Activated CD8-positive, alpha-beta memory T cell treated with anti-CD3 and anti-CD28 coated beads, Interleukin-2, amount 50 U/mL, for 48 hours (primary cell): Measurements from ENCODE around the gene IFT88.

ENCODE experiments used
- DNase-seq: peaks from one replicate; pipeline ENCODE4 v3.0.0-alpha.2; 2020

IFT88 gene

DNA sequence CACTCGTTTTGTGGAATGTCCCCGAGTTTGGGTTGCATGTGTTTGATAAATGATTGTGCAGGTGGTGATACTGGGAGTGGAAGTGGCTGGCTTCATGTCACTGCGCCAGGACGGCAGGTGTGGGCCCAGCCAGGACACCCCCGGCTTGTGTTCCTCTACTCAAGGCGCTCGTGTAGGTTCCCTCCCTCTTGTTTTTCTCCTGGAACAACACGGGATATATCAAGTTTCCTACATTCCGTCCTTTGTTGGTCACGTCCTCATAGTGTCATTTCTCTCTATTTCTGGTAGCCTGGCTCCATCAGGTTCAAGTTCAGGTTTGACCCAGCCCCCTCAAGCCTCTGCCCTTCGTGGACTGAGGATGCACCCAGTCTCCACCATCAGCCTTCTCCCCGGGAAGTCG lies 152.8 kb downstream of the IFT88 start:
- DNase-seq: no peak

GRCh38 chr13:20720499-20720898 lies 153.5 kb downstream of the IFT88 start:
- no peak for DNase-seq

GRCh38 chr13:20721058-20721453 lies 154.1 kb downstream of the IFT88 start:
- DNase-seq: no peak

DNA sequence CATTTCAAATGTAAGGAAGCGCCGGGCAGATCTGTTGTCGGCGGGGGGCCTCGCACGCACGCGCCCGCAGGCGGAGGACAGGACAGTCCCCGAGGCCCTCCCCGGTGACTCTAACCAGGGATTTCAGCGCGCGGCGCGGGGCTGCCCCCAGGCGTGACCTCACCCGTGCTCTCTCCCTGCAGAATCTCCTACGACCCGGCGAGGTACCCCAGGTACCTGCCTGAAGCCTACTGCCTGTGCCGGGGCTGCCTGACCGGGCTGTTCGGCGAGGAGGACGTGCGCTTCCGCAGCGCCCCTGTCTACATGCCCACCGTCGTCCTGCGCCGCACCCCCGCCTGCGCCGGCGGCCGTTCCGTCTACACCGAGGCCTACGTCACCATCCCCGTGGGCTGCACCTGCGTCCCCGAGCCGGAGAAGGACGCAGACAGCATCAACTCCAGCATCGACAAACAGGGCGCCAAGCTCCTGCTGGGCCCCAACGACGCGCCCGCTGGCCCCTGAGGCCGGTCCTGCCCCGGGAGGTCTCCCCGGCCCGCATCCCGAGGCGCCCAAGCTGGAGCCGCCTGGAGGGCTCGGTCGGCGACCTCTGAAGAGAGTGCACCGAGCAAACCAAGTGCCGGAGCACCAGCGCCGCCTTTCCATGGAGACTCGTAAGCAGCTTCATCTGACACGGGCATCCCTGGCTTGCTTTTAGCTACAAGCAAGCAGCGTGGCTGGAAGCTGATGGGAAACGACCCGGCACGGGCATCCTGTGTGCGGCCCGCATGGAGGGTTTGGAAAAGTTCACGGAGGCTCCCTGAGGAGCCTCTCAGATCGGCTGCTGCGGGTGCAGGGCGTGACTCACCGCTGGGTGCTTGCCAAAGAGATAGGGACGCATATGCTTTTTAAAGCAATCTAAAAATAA lies 154.7 kb downstream of the IFT88 start:
- DNase-seq: peak; percentile 61

DNA sequence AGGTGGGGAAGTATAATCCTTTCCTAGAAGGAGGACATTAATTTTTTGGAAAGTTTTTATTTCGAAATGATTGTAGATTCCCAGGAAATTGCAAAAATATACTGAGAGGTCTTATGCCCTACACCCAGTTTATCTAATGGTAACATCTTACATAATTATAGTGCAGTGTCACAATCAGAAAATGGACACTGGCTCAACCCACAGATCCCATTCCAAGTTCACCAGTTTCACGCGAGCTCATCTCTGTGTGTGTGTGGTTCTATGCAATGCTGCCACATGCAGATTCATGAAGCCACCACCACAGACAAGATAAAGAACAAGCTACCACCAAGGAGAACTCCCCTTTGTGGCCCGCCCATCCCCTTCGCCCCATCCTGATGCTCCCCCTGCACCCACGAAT lies 160.9 kb downstream of the IFT88 start:
- DNase-seq: no peak

DNA sequence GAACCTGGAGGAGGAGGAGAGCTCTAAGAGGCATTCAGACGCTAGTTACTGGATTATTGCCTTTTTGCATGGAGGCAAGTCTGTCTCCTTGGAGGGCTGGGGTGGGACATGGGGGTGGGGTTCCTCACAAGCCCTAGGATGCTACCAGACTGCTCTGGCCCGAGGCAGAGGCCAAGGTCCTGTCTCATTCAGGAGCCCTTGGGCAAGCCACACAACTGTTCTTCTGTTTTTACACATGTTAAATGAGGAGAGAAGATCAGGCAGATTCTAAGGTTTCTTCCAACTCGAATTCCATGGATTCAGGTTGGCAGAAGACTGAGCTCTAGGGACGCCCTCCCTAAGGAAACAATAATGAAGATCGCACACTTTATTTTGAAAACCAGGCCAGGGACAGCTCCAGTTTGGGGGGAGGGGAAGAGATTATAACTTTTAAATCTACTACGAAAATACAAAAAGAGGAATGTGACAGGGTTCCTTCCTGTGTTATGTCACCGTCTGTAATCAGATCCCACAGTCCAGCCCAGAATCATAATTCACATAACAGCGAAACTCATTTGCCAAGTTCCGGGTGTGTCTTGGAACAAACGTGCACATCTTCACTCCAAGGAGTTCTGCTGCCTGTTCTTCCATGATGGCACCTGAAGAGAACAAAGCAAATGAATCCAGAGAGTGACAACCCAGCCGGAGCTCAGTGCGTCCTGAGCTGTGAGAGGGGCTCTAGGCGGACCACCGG lies 161.8 kb downstream of the IFT88 start:
- no peak for DNase-seq

- DNase-seq: no peak
Observed at GRCh38 chr13:20729633-20730585, 163.0 kb downstream of the IFT88 start.

- DNase-seq: no peak
Observed at GRCh38 chr13:20738616-20739015, 171.7 kb downstream of the IFT88 start.

GRCh38 chr13:20740021-20740420 lies 173.1 kb downstream of the IFT88 start:
- no peak for DNase-seq
